ENCODE results near the gene CTRB1. TPM values are rescaled to one million over a fixed set of nuclear protein-coding genes. Genes with fewer than 3 reads are reported as not detected.

Gene CTRB1
- total and polyA plus RNA-seq, 2 of the 8 experiments (the other 6 are each of a cell fraction or from before 2014, with no cell fraction given), result not detected

- Histone ChIP-seq H3K4me2 (ENCODE audit: insufficient read depth in 1 of 2, low read depth in 2 of 2, low read length in 2 of 2) (peak overlapping the region; percentile 19 to 53), H3K4me3 (ENCODE audit: extremely low read depth in 1 of 4, insufficient read depth in 2 of 4, low read depth in 3 of 4, low read length in 4 of 4) (peak overlapping the region in 1 of 4 experiments; percentile 10; a peak in 1 of 8 replicates), H4K91ac (replicated peaks; ENCODE audit: insufficient read length, low read length) (peak overlapping the region; percentile 78), H3K14ac (ENCODE audit: insufficient read length) (peak overlapping the region; percentile 44), H3K23me2 (ENCODE audit: low read depth, low read length) (peaks cover 12% of the 10 kb centered on the region; the same call in 1 of the 2 replicates), H2BK5ac (ENCODE audit: low read depth, low read length) (peak overlapping the region; percentile 74), H4K20me1 (replicated peaks in 1 of 2; ENCODE audit: control insufficient read depth in 1 of 2, insufficient read depth in 2 of 2, low read length in 2 of 2) (peaks cover 3 to 11% of the 10 kb centered on the region in 2 experiments), H3K79me2 (ENCODE audit: control insufficient read depth in 1 of 2, insufficient read depth in 2 of 2, low read length in 2 of 2) (peaks cover 0 to 72% of the 10 kb centered on the region in 2 experiments; a peak in 3 of 4 replicates), H3K23ac (ENCODE audit: insufficient read length) (no peak overlapping the region), H3K4me1 (replicated peaks in 1 of 4; ENCODE audit: control insufficient read depth in 3 of 4, insufficient read depth in 4 of 4, low read length in 3 of 4) (peaks cover 13 to 65% (median 50%) of the 10 kb centered on the region in 4 experiments), H2AFZ (ENCODE audit: low read length) (no peak overlapping the region), H2BK120ac (replicated peaks; ENCODE audit: low read depth, low read length) (peak overlapping the region; percentile 79), H3K27me3 (replicated peaks in 1 of 4; ENCODE audit: control insufficient read depth in 3 of 4, extremely low read depth in 1 of 4, insufficient read depth in 3 of 4, low read length in 3 of 4) (no peaks in the 10 kb centered on the region; a peak in 1 of 7 replicates), H3K4ac (replicated peaks; ENCODE audit: insufficient read length, low read depth, low read length) (peak overlapping the region; percentile 71), H4K5ac (ENCODE audit: insufficient read length, low read depth, low read length) (peak overlapping the region; percentile 73), H2BK15ac (ENCODE audit: low read length) (peak overlapping the region; percentile 23; the same call in 1 of the 2 replicates), H3K9ac (replicated peaks in 1 of 4; ENCODE audit: extremely low read depth in 1 of 4, low read depth in 3 of 4, low read length in 3 of 4) (peak overlapping the region in 3 of 4 experiments; percentile 2 to 25 (median 13); a peak in 4 of 7 replicates), H2AK5ac (ENCODE audit: low read depth, low read length) (peak overlapping the region; percentile 95; the same call in 1 of the 2 replicates), H3K56ac (replicated peaks; ENCODE audit: insufficient read length, low read depth, low read length) (no peak overlapping the region), H3K36me3 (ENCODE audit: control insufficient read depth in 2 of 4, insufficient read depth in 4 of 4, low read length in 3 of 4) (no peaks in the 10 kb centered on the region), H2BK12ac (ENCODE audit: low read depth, low read length) (peak overlapping the region; percentile 97), H3K27ac (ENCODE audit: low read depth, low read length) (peak overlapping the region; percentile 48; the same call in 1 of the 2 replicates), H3K79me1 (ENCODE audit: low read depth, low read length) (peaks cover 30% of the 10 kb centered on the region), H4K8ac (ENCODE audit: extremely low read depth, insufficient read depth, low read length) (peak overlapping the region; percentile 84), H3K18ac (ENCODE audit: extremely low read depth, low read length) (peak overlapping the region; percentile 93), H3K9me3 (ENCODE audit: insufficient read depth in 2 of 2, low read depth in 1 of 2, low read length in 1 of 2) (no peaks in the 10 kb centered on the region), H2BK20ac (ENCODE audit: low read length) (peak overlapping the region; percentile 87)
- WGBS, 2 experiments (ENCODE audit: extremely low coverage in 1 of 2, insufficient coverage in 1 of 2, insufficient read length in 1 of 2, insufficient replicate concordance in 2 of 2, low coverage in 1 of 2, low lambda C conversion rate in 2 of 2, missing lambda C conversion rate in 1 of 2), result 57% methylated on average over 12 of the region's 12 CpGs; no CpG with 5 or more reads in 1 of the 2 experiments
- peak; percentile 58 for FAIRE-seq
- POLR2A ChIA-PET (ENCODE audit: partially characterized antibody), result interaction anchor here (1.1 to 16.2 kb wide), 5 partner anchors 9 to 27 kb away, joined by 3 to 375 read pairs (median 6); no protein-coding TSS in a partner anchor
- CTCF ChIA-PET (ENCODE audit: partially characterized antibody), result interaction anchor here (0.9 to 15.7 kb wide), 11 partner anchors 10 to 145 kb away, joined by 3 to 236 read pairs (median 4); no protein-coding TSS in a partner anchor
- DNase-seq (ENCODE audit: low read depth in 1 of 2, low spot score in 2 of 2), result no peak
- TF ChIP-seq KDM4A (IDR thresholded peaks at IDR 0.05; ENCODE audit: low read depth, low read length, severe bottlenecking), result no peak
- no peak for TF ChIP-seq TCF12 (IDR thresholded peaks at IDR 0.05; ENCODE audit: low read depth, low read length)
Observed at GRCh38 chr16:75256059-75256571, 37.3 kb downstream of the CTRB1 start.
